Endothelial cell of umbilical vein (primary cell): ENCODE measurements around the gene OR5AR1.

Source experiments
- CTCF ChIP-seq, 2 donors: IDR thresholded peaks; 1 replicate in 1 of 2; 2 replicates in 1 of 2; pipeline ENCODE4 v1.5.1; 2011; ENCODE audit warnings: low read length in 2 of 2, mild to moderate bottlenecking in 2 of 2, moderate library complexity in 2 of 2, control low read depth in 1 of 2, inconsistent platforms in 1 of 2, low read depth in 1 of 2; ENCODE audit not compliant: insufficient read depth in 1 of 2; ENCODE audit errors: extremely low read depth in 1 of 2
- EZH2 ChIP-seq: IDR thresholded peaks from 2 replicates; pipeline ENCODE4 v1.6.1; 2012; ENCODE audit warnings: borderline replicate concordance, low read depth, mild to moderate bottlenecking, moderate library complexity, low read length, inconsistent platforms; ENCODE audit not compliant: severe bottlenecking
- JUN ChIP-seq: IDR thresholded peaks from 2 replicates; pipeline ENCODE4 v1.6.1; 2011; ENCODE audit warnings: borderline replicate concordance, low read depth; ENCODE audit not compliant: insufficient read length, insufficient read depth
- MAX ChIP-seq: IDR thresholded peaks from 2 replicates; pipeline ENCODE4 v1.6.1; 2011; ENCODE audit not compliant: insufficient read depth, insufficient read length
- POLR2A ChIP-seq: IDR thresholded peaks from 2 replicates; pipeline ENCODE4 v1.6.1; 2012; ENCODE audit warnings: low read depth, mild to moderate bottlenecking, control low read depth, low read length
- POLR2AphosphoS5 ChIP-seq: IDR thresholded peaks from 2 replicates; pipeline ENCODE4 v1.6.1; 2012; ENCODE audit warnings: low read depth, mild to moderate bottlenecking, control low read depth, low read length, moderate library complexity; ENCODE audit not compliant: insufficient read depth

DNA sequence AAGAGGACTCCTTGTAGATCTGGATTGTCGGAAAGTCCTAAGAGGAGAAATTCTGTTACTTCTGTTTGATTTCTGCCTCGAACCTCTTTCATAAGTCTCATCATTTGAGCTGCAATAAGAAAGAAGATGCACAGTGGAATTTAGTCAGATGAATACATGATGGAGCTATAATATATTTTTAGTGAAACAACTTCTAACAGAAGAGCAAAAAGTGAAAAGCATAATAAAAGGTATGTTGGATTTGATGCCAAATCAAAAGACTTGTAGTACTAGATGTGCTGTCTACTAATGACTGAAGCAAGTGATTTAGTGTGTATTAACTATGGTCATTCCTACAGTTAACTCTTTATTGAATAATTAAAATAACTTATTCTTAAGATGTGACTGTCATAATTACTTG is 21.1 kb upstream of the OR5AR1 start, which contains the start of gene OR5AP2:
- TF ChIP-seq CTCF (IDR thresholded peaks at IDR 0.05; ENCODE audit: extremely low read depth in 1 of 2, insufficient read depth in 1 of 2, low read depth in 1 of 2, low read length in 2 of 2) (no peak), MAX (no peak), POLR2AphosphoS5 (no peak), POLR2A (no peak), JUN (no peak), EZH2 (no peak)
